Mucosa of stomach (tissue), 1 donor: Measurements from ENCODE around the gene DUOX1.
"Not testable (repeated sequence)": the region's sequence is repeated elsewhere in the genome, so short reads cannot be mapped to it uniquely, and the experiment has no call there.

Experiments used
- H3K27me3 ChIP-seq: one replicate; pipeline ENCODE4 v1.7.0; 2013; ENCODE audit warnings: mild to moderate bottlenecking, low read length; ENCODE audit not compliant: control insufficient read depth, insufficient read depth
- H3K36me3 ChIP-seq: one replicate; pipeline ENCODE4 v1.7.0; 2013; ENCODE audit warnings: low read length; ENCODE audit not compliant: control insufficient read depth, insufficient read depth
- H3K4me1 ChIP-seq: one replicate; pipeline ENCODE4 v1.7.0; 2013; ENCODE audit warnings: mild to moderate bottlenecking, low read length; ENCODE audit not compliant: control insufficient read depth, insufficient read depth
- H3K4me3 ChIP-seq: one replicate; pipeline ENCODE4 v1.7.0; 2013; ENCODE audit warnings: low read length
- H3K9ac ChIP-seq: one replicate; pipeline ENCODE4 v1.7.0; 2013; ENCODE audit warnings: mild to moderate bottlenecking, low read length, moderate library complexity
- H3K9me3 ChIP-seq: one replicate; pipeline ENCODE4 v1.7.0; 2013; ENCODE audit warnings: mild to moderate bottlenecking, low read length, moderate library complexity; ENCODE audit not compliant: control insufficient read depth
- donor health status: Pancreatic carcinoma.

DUOX1 gene

GRCh38 chr15:45093622-45094357 lies 36.0 kb upstream of the DUOX1 start:
- no peaks in the 10 kb centered on the region for H3K36me3 ChIP-seq
- no peaks in the 10 kb centered on the region for H3K9me3 ChIP-seq
- H3K4me1 ChIP-seq, result peaks cover 18% of the 10 kb centered on the region
- H3K9ac ChIP-seq, result no peak overlapping the region
- H3K4me3 ChIP-seq, result no peak overlapping the region
- H3K27me3 ChIP-seq, result peaks cover 3% of the 10 kb centered on the region

- no peak overlapping the region for H3K9ac ChIP-seq
- no peaks in the 10 kb centered on the region for H3K27me3 ChIP-seq
- peaks cover 15% of the 10 kb centered on the region for H3K4me1 ChIP-seq
- no peak overlapping the region for H3K4me3 ChIP-seq
- H3K36me3 ChIP-seq, result no peaks in the 10 kb centered on the region
- H3K9me3 ChIP-seq, result no peaks in the 10 kb centered on the region
Observed at GRCh38 chr15:45094358-45094730, 35.5 kb upstream of the DUOX1 start.

- no peaks in the 10 kb centered on the region for H3K36me3 ChIP-seq
- H3K27me3 ChIP-seq, result no peaks in the 10 kb centered on the region
Observed at GRCh38 chr15:45095661-45096060, 34.1 kb upstream of the DUOX1 start.

GRCh38 chr15:45097466-45097865 lies 32.3 kb upstream of the DUOX1 start:
- Histone ChIP-seq H3K4me3 (no peak overlapping the region), H3K9me3 (no peaks in the 10 kb centered on the region), H3K36me3 (no peaks in the 10 kb centered on the region), H3K27me3 (no peaks in the 10 kb centered on the region), H3K9ac (no peak overlapping the region), H3K4me1 (peaks cover 19% of the 10 kb centered on the region)

More at GRCh38 chr15:45095661-45096060, 34.1 kb upstream of the DUOX1 start:
- Histone ChIP-seq H3K4me3 (no peak overlapping the region), H3K9ac (no peak overlapping the region), H3K9me3 (no peaks in the 10 kb centered on the region), H3K4me1 (peaks cover 15% of the 10 kb centered on the region)

- Histone ChIP-seq H3K4me3 (no peak overlapping the region), H3K9me3 (no peaks in the 10 kb centered on the region), H3K36me3 (no peaks in the 10 kb centered on the region), H3K27me3 (no peaks in the 10 kb centered on the region), H3K4me1 (peaks cover 30% of the 10 kb centered on the region), H3K9ac (no peak overlapping the region)
Observed at GRCh38 chr15:45099549-45100165, 30.1 kb upstream of the DUOX1 start.

- Histone ChIP-seq H3K4me3 (no peak overlapping the region), H3K9ac (no peak overlapping the region), H3K4me1 (peaks cover 40% of the 10 kb centered on the region), H3K9me3 (no peaks in the 10 kb centered on the region), H3K27me3 (no peaks in the 10 kb centered on the region), H3K36me3 (no peaks in the 10 kb centered on the region)
Observed at GRCh38 chr15:45100884-45101625, 28.7 kb upstream of the DUOX1 start.

GRCh38 chr15:45101749-45102148 lies 28.0 kb upstream of the DUOX1 start:
- Histone ChIP-seq H3K9me3 (no peaks in the 10 kb centered on the region), H3K4me1 (peaks cover 40% of the 10 kb centered on the region), H3K9ac (no peak overlapping the region), H3K27me3 (no peaks in the 10 kb centered on the region), H3K36me3 (no peaks in the 10 kb centered on the region), H3K4me3 (no peak overlapping the region)

GRCh38 chr15:45102226-45102625 lies 27.6 kb upstream of the DUOX1 start:
- no peak overlapping the region for H3K9ac ChIP-seq
- H3K36me3 ChIP-seq, result no peaks in the 10 kb centered on the region
- no peak overlapping the region for H3K4me3 ChIP-seq
- H3K4me1 ChIP-seq, result peaks cover 35% of the 10 kb centered on the region
- H3K9me3 ChIP-seq, result no peaks in the 10 kb centered on the region
- H3K27me3 ChIP-seq, result peaks cover 4% of the 10 kb centered on the region

GRCh38 chr15:45104170-45104569 lies 25.6 kb upstream of the DUOX1 start:
- not testable (repeated sequence) for H3K9me3 ChIP-seq, H3K4me3 ChIP-seq, H3K27me3 ChIP-seq, H3K9ac ChIP-seq, H3K36me3 ChIP-seq
- peaks cover 25% of the 10 kb centered on the region for H3K4me1 ChIP-seq

GRCh38 chr15:45105586-45105985 lies 24.2 kb upstream of the DUOX1 start:
- peaks cover 25% of the 10 kb centered on the region for H3K4me1 ChIP-seq
- no peak overlapping the region for H3K9ac ChIP-seq
- peaks cover 23% of the 10 kb centered on the region for H3K27me3 ChIP-seq

GRCh38 chr15:45106002-45106790 lies 23.6 kb upstream of the DUOX1 start:
- peaks cover 24% of the 10 kb centered on the region for H3K27me3 ChIP-seq

More at GRCh38 chr15:45105586-45105985, 24.2 kb upstream of the DUOX1 start:
- Histone ChIP-seq H3K4me3 (no peak overlapping the region), H3K36me3 (no peaks in the 10 kb centered on the region), H3K9me3 (no peaks in the 10 kb centered on the region)

More at GRCh38 chr15:45106002-45106790, 23.6 kb upstream of the DUOX1 start:
- H3K4me3 ChIP-seq, result no peak overlapping the region
- no peaks in the 10 kb centered on the region for H3K36me3 ChIP-seq
- no peak overlapping the region for H3K9ac ChIP-seq
- H3K9me3 ChIP-seq, result no peaks in the 10 kb centered on the region
- H3K4me1 ChIP-seq, result peaks cover 25% of the 10 kb centered on the region
